Breast epithelium (tissue), 4 donors: ENCODE results near the gene SLBP. TPM values are rescaled to one million over a fixed set of nuclear protein-coding genes. Genes with fewer than 3 reads are reported as not detected.

Source experiments
- DNase-seq, 2 donors: peaks; one replicate each; pipeline ENCODE4 v3.0.0-alpha.2; 2019; ENCODE audit warnings: low spot score in 2 of 2
- H3K27ac ChIP-seq, 2 donors: fragments of 200-600 bp; sonication (generic) in 1 of 2; one replicate each; pipeline ENCODE4 v1.5.1; 2016 to 2019; ENCODE audit warnings: mild to moderate bottlenecking in 1 of 2
- H3K27me3 ChIP-seq, 2 donors: fragments of 200-600 bp; sonication (generic) in 1 of 2; one replicate each; pipeline versions ENCODE4 v1.5.1 to v1.6.0; 2017 to 2019; ENCODE audit warnings: control low read depth in 1 of 2, mild to moderate bottlenecking in 1 of 2
- H3K36me3 ChIP-seq: fragments of 200-600 bp; one replicate; pipeline ENCODE4 v1.5.1; 2019
- H3K4me1 ChIP-seq, 2 donors: fragments of 200-600 bp; sonication (generic); one replicate each; pipeline ENCODE4 v1.5.1; 2016 to 2019; ENCODE audit warnings: control low read depth in 1 of 2
- H3K4me3 ChIP-seq, 3 donors: fragments of 200-600 bp; sonication (generic); 1 replicate in 2 of 3; 2 replicates in 1 of 3; pipeline ENCODE4 v1.5.1; 2016 to 2019; ENCODE audit warnings: mild to moderate bottlenecking in 3 of 3, moderate library complexity in 2 of 3
- H3K9me3 ChIP-seq, 2 donors: fragments of 200-600 bp; sonication (generic) in 1 of 2; one replicate each; pipeline ENCODE4 v1.5.1; 2016 to 2019; ENCODE audit warnings: control low read depth in 1 of 2
- POLR2A ChIP-seq: fragments of 450-650 bp; IDR thresholded peaks from one replicate; pipeline ENCODE4 v1.6.1; 2016; ENCODE audit warnings: antibody characterized with exemption, mild to moderate bottlenecking, moderate library complexity
- POLR2AphosphoS5 ChIP-seq, 3 donors: sonication (generic); formaldehyde crosslinking; IDR thresholded peaks; one replicate each; pipeline ENCODE4 v1.6.1; 2017; ENCODE audit warnings: antibody characterized with exemption in 3 of 3
- intact Hi-C: fragments of 100-400 bp; cut with DNase I; formaldehyde crosslinking; loops from one replicate; pipeline ENCODE4 v1.15.1; 2023; ENCODE audit warnings: low total_unique reads
- total RNA-seq, 3 donors: library from RNA; depleted of rRNA; stranded (reverse); fragments of >200 nt; gene quantifications; one replicate each; pipeline ENCODE4 v1.1.0, GENCODE V29; 2016
- TF ChIP-seq, protein P1 (sequence below), 3 donors: fragments of 450-650 bp; IDR thresholded peaks; one replicate each; pipeline ENCODE4 v1.5.1; 2016 to 2017; ENCODE audit warnings: antibody characterized with exemption in 3 of 3, mild to moderate bottlenecking in 3 of 3, moderate library complexity in 3 of 3

SLBP gene
- total RNA-seq, 3 donors from 2014 or later = 45.1 to 52.0 (median 45.6) TPM

DNA sequence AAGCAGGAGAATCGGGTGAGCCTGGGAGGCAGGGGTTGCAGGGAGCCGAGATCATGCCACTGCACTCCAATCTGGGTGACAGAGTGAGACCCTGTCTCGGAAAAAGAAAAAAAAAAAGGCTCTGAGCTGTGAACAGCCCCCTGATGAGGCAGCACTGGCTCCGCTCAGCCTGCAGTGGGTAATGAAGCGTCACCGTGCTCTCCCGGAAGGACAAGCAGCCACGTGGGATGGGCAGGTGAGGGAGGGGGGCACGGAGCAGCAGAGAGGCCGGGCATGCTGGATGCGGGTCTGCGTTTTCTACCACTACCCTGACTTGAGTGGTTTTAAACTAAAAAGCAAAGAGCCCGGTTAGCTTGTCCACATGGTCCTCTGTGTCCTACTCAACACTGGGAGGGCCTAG lies 24.7 kb upstream of the SLBP start:
- Histone ChIP-seq H3K36me3 (no peaks in the 10 kb centered on the region), H3K9me3 (peaks cover 11 to 14% of the 10 kb centered on the region in 2 donors), H3K27ac (no peak overlapping the region), H3K4me1 (no peaks in the 10 kb centered on the region), H3K4me3 (no peak overlapping the region), H3K27me3 (no peaks in the 10 kb centered on the region)
- intact Hi-C loops = no loop called here
- TF ChIP-seq, protein P1, sequence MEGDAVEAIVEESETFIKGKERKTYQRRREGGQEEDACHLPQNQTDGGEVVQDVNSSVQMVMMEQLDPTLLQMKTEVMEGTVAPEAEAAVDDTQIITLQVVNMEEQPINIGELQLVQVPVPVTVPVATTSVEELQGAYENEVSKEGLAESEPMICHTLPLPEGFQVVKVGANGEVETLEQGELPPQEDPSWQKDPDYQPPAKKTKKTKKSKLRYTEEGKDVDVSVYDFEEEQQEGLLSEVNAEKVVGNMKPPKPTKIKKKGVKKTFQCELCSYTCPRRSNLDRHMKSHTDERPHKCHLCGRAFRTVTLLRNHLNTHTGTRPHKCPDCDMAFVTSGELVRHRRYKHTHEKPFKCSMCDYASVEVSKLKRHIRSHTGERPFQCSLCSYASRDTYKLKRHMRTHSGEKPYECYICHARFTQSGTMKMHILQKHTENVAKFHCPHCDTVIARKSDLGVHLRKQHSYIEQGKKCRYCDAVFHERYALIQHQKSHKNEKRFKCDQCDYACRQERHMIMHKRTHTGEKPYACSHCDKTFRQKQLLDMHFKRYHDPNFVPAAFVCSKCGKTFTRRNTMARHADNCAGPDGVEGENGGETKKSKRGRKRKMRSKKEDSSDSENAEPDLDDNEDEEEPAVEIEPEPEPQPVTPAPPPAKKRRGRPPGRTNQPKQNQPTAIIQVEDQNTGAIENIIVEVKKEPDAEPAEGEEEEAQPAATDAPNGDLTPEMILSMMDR (IDR thresholded peaks at IDR 0.05) = no peak
- TF ChIP-seq POLR2AphosphoS5 (IDR thresholded peaks at IDR 0.05) = no peak
- no peak for TF ChIP-seq POLR2A
- no peak for DNase-seq

DNA sequence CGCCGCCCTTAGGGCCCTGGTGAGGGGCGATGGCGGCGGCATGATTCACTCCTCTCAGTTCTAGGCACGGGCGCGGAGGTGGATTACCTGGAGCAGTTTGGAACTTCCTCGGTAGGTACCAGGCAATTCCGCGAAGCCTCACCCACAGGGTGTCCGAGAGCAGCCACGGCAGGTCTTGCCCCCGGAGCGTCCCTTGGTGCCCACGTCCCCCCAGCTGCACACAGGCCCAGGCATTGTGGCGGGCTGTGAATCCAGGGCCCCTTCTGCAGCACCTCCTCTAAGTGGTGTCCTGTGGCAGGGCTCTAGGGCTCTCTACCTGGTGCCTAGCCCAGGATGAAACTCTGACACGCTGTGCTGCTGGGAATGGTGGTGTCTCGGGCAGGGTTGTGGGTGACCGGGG lies 23.1 kb upstream of the SLBP start:
- Histone ChIP-seq H3K27me3 (no peaks in the 10 kb centered on the region), H3K4me3 (no peak overlapping the region), H3K36me3 (no peaks in the 10 kb centered on the region), H3K27ac (no peak overlapping the region), H3K9me3 (peaks cover 11 to 14% of the 10 kb centered on the region in 2 donors), H3K4me1 (no peaks in the 10 kb centered on the region)
- no peak for TF ChIP-seq POLR2A
- TF ChIP-seq, protein P1 (IDR thresholded peaks at IDR 0.05) = no peak
- no peak for TF ChIP-seq POLR2AphosphoS5 (IDR thresholded peaks at IDR 0.05)
- intact Hi-C loops = no loop called here
- DNase-seq = no peak

DNA sequence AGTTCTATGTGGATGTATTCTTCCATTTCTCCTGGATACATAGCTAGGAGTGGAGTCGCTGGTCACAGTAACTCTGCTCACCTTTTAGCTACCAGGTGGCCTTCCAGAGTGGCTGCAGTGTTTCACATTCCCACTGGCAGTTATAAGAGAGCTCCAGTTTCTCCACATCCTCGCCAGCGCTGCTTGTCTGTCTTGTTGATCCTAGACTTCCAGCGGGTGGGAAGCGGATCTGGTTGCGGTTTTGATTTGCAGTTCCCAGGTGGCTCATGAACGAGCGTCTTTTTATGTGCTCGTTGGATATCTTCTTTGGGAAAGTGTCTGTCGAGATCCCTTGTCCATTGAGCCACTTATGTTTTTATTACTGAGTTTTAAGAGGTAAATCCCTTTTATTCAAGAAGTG lies 20.8 kb upstream of the SLBP start:
- H3K36me3 ChIP-seq = no peaks in the 10 kb centered on the region

DNA sequence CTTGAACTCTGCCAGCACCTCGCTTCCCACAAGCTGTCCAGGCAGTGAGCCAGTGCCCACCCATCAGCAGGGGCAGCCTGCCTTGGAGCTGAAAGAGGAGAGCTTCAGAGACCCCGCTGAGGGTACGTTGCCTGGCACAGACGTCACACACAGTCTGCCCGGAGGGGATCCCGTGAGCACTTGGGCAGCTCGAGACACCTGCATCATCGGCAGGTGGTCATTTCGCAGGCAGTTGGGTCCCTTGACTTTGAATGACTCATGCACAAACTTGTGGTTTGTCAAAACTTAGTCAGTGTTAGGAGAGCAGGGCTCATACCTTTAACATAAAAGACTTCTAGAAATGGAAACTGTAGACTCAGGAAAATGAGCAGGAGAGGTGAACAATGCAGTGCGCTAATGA lies 19.1 kb upstream of the SLBP start:
- Histone ChIP-seq H3K36me3 (no peaks in the 10 kb centered on the region), H3K9me3 (no peaks in the 10 kb centered on the region), H3K27ac (no peak overlapping the region), H3K27me3 (no peaks in the 10 kb centered on the region), H3K4me3 (no peak overlapping the region), H3K4me1 (no peaks in the 10 kb centered on the region)
- DNase-seq = no peak
- intact Hi-C loops = no loop called here
- TF ChIP-seq POLR2A = no peak
- no peak for TF ChIP-seq POLR2AphosphoS5 (IDR thresholded peaks at IDR 0.05)
- TF ChIP-seq, protein P1 (IDR thresholded peaks at IDR 0.05) = no peak

More for the DNA sequence above, 20.8 kb upstream of the SLBP start:
- intact Hi-C loops = no loop called here
- no peaks in the 10 kb centered on the region for H3K4me1 ChIP-seq
- no peaks in the 10 kb centered on the region for H3K27me3 ChIP-seq
- no peak overlapping the region for H3K27ac ChIP-seq
- TF ChIP-seq, protein P1 (IDR thresholded peaks at IDR 0.05) = no peak
- peaks cover 1 to 2% of the 10 kb centered on the region in 2 donors for H3K9me3 ChIP-seq
- DNase-seq = no peak
- no peak overlapping the region for H3K4me3 ChIP-seq

DNA sequence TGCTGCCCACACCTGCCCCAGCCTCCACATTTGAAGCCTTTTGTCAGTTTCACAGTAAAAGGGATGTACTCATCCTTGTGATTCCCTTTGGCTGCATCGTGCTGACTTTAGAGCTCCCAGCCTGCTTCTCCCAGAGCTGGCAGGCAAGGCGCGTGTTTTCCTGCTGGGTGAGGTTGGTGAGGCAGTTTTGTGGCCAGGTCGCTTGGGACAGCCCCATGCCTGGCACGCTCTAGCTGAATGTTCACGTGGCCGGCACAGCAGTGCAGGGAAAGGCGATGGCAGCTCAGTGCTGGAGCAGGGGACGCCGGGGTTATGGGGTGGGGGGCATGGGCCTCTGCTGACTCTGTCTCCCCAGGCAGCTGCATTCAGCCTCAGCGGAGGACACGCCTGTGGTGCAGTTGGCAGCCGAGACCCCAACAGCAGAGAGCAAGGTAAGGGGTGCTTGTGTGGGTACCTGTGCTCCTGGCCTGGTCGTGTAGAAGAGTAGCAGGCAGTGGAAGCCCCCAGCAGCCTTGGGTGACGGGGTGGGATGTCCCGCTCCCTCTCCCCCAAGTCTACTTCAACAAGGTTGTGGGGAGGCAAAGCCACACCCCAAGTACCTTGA lies 18.5 kb upstream of the SLBP start:
- H3K27me3 ChIP-seq = no peaks in the 10 kb centered on the region
- H3K36me3 ChIP-seq = no peaks in the 10 kb centered on the region
- intact Hi-C loops = no loop called here
- H3K9me3 ChIP-seq = no peaks in the 10 kb centered on the region
- no peak overlapping the region for H3K4me3 ChIP-seq
- H3K27ac ChIP-seq = no peak overlapping the region
- DNase-seq = no peak
- H3K4me1 ChIP-seq = no peaks in the 10 kb centered on the region
- TF ChIP-seq POLR2A = no peak
- TF ChIP-seq POLR2AphosphoS5 (IDR thresholded peaks at IDR 0.05) = no peak
- TF ChIP-seq, protein P1 (IDR thresholded peaks at IDR 0.05) = no peak
